ENCODE results near the gene CLDN10. TPM values are rescaled to one million over a fixed set of nuclear protein-coding genes. Genes with fewer than 3 reads are reported as not detected.

Gene CLDN10
- total and polyA plus RNA-seq, 2 donors (not counting 1 experiment from before 2014, with no cell fraction given), result not detected

- Histone ChIP-seq H4K20me1 (ENCODE audit: control insufficient read depth, insufficient read depth, low read length, poor library complexity, severe bottlenecking) (no peaks in the 10 kb centered on the region), H3K4me1 (ENCODE audit: control insufficient read depth in 2 of 2, insufficient read depth in 2 of 2, low read length in 2 of 2) (no peaks in the 10 kb centered on the region), H3K9me3 (ENCODE audit: control extremely low read depth in 1 of 3, control insufficient read depth in 2 of 3, insufficient read depth in 1 of 3, low read length in 2 of 3) (no peaks in the 10 kb centered on the region), H3K27me3 (replicated peaks in 1 of 4; ENCODE audit: control extremely low read depth in 1 of 4, control insufficient read depth in 3 of 4, insufficient read depth in 4 of 4, low read length in 3 of 4) (no peaks in the 10 kb centered on the region), H3K4me3 (ENCODE audit: control extremely low read depth in 1 of 5, extremely low read depth in 1 of 5, insufficient read depth in 1 of 5, low read depth in 2 of 5, low read length in 4 of 5) (no peak overlapping the region), H2AFZ (ENCODE audit: insufficient read depth, low read depth, low read length, poor library complexity, severe bottlenecking) (no peak overlapping the region), H3K79me2 (ENCODE audit: control insufficient read depth, insufficient read depth, low read length) (no peaks in the 10 kb centered on the region), H3K27ac (ENCODE audit: low read length in 2 of 2) (no peak overlapping the region), H3K36me3 (replicated peaks in 1 of 2; ENCODE audit: control extremely low read depth in 1 of 2, control insufficient read depth in 1 of 2, extremely low read depth in 1 of 2, insufficient read depth in 2 of 2, low read length in 1 of 2) (no peaks in the 10 kb centered on the region), H3K4me2 (replicated peaks; ENCODE audit: low read depth, low read length, poor library complexity, severe bottlenecking) (no peak overlapping the region), H3K9ac (ENCODE audit: low read length) (no peak overlapping the region)
- Mint-ChIP-seq H3K27me3 (peaks cover 18% of the 10 kb centered on the region), H3K27ac (no peak overlapping the region), H3K4me3 (no peak overlapping the region), H3K9me3 (ENCODE audit: insufficient read depth) (no peaks in the 10 kb centered on the region), H3K4me1 (no peaks in the 10 kb centered on the region)
- ATAC-seq (ENCODE audit: low read depth) (no peak), DNase-seq (no peak)
- 88% methylated on average over 2 of the region's 3 CpGs for WGBS (ENCODE audit: insufficient coverage)
- POLR2A ChIA-PET, result no interaction called here
- TF ChIP-seq EZH2 (IDR thresholded peaks at IDR 0.05; ENCODE audit: borderline replicate concordance, insufficient read depth, low read depth, low read length, poor library complexity, severe bottlenecking), result no peak
- no peak for TF ChIP-seq CTCF (IDR thresholded peaks at IDR 0.05)
- intact Hi-C loops (cut with micrococcal nuclease), result no loop called here
- CTCF ChIA-PET, result no interaction called here
Observed at GRCh38 chr13:95605448-95606125, 53.1 kb downstream of the CLDN10 start.

GRCh38 chr13:95607366-95607765 lies 54.8 kb downstream of the CLDN10 start:
- H2AFZ ChIP-seq (ENCODE audit: insufficient read depth, low read depth, low read length, poor library complexity, severe bottlenecking), result no peak overlapping the region
- no peak overlapping the region for H3K27ac ChIP-seq (ENCODE audit: low read length in 2 of 2)
- intact Hi-C loops (cut with micrococcal nuclease), result no loop called here
- H3K79me2 ChIP-seq (ENCODE audit: control insufficient read depth, insufficient read depth, low read length), result no peaks in the 10 kb centered on the region
- DNase-seq (no peak), ATAC-seq (ENCODE audit: low read depth) (no peak)
- peaks cover 17% of the 10 kb centered on the region for H3K27me3 Mint-ChIP-seq
- H4K20me1 ChIP-seq (ENCODE audit: control insufficient read depth, insufficient read depth, low read length, poor library complexity, severe bottlenecking), result no peaks in the 10 kb centered on the region
- TF ChIP-seq EZH2 (IDR thresholded peaks at IDR 0.05; ENCODE audit: borderline replicate concordance, insufficient read depth, low read depth, low read length, poor library complexity, severe bottlenecking), result no peak
- no peak for TF ChIP-seq CTCF (IDR thresholded peaks at IDR 0.05)
- no peaks in the 10 kb centered on the region for H3K9me3 ChIP-seq (ENCODE audit: control extremely low read depth in 1 of 3, control insufficient read depth in 2 of 3, insufficient read depth in 1 of 3, low read length in 2 of 3)
- H3K27me3 ChIP-seq (replicated peaks in 1 of 4; ENCODE audit: control extremely low read depth in 1 of 4, control insufficient read depth in 3 of 4, insufficient read depth in 4 of 4, low read length in 3 of 4), result no peaks in the 10 kb centered on the region
- no CpG with 5 or more reads among the region's 1 CpG for WGBS (ENCODE audit: insufficient coverage)
- no peak overlapping the region for H3K4me3 Mint-ChIP-seq
- CTCF ChIA-PET, result interaction anchor here (2.0 kb wide), 1 partner anchor 226 kb away, joined by 5 read pairs; no protein-coding TSS in a partner anchor
- H3K9me3 Mint-ChIP-seq (ENCODE audit: insufficient read depth), result no peaks in the 10 kb centered on the region
- POLR2A ChIA-PET, result no interaction called here
- no peak overlapping the region for H3K9ac ChIP-seq (ENCODE audit: low read length)
- no peak overlapping the region for H3K27ac Mint-ChIP-seq
- no peak overlapping the region for H3K4me2 ChIP-seq (replicated peaks; ENCODE audit: low read depth, low read length, poor library complexity, severe bottlenecking)
- H3K36me3 ChIP-seq (replicated peaks in 1 of 2; ENCODE audit: control extremely low read depth in 1 of 2, control insufficient read depth in 1 of 2, extremely low read depth in 1 of 2, insufficient read depth in 2 of 2, low read length in 1 of 2), result no peaks in the 10 kb centered on the region
- H3K4me3 ChIP-seq (ENCODE audit: control extremely low read depth in 1 of 5, extremely low read depth in 1 of 5, insufficient read depth in 1 of 5, low read depth in 2 of 5, low read length in 4 of 5), result no peak overlapping the region
- H3K4me1 Mint-ChIP-seq, result no peaks in the 10 kb centered on the region
- no peaks in the 10 kb centered on the region for H3K4me1 ChIP-seq (ENCODE audit: control insufficient read depth in 2 of 2, insufficient read depth in 2 of 2, low read length in 2 of 2)

Measured in B cell (primary cell).